ENCODE data around the gene NKX2-3.

NKX2-3 gene

DNA sequence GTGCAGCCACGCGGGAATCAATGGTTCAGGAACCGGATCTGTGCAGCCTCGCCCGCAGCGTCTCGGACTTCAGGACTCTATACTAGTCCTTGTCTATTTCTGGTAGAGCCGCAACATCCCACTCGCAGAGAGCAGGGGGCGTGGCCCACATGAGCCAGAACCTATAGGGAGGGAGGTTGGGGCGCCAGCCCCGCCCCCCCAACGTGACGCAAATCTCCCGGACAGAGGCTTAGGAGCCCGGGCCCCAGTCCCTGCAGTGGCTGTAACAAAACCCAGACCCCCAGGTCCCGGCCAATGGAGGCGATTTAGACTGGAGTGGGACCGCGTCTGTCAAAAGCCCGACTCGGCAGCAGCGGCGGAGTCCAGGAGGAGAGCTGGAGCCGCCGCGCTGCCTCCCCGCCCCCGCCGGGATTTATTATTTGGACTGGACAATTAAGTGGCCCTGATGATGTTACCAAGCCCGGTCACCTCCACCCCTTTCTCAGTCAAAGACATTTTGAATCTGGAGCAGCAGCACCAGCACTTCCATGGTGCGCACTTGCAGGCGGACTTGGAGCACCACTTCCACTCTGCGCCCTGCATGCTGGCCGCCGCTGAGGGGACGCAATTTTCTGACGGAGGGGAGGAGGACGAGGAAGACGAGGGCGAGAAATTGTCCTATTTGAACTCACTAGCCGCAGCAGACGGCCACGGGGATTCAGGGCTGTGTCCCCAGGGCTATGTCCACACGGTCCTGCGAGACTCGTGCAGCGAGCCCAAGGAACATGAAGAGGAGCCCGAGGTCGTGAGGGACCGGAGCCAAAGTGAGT, at the start of gene NKX2-3:
NKX2-3 (plus strand) TSS at position 256 of the 809 bp plus-strand sequence; CDS start at position 446, 190 bp downstream.
- Histone ChIP-seq H3K36me3 (ENCODE audit: control insufficient read depth, insufficient read depth, low read length) (no peaks in the 10 kb centered on the region), H3K9ac (ENCODE audit: low read length) (peak within 1 kb of the TSS; percentile 97), H3K27me3 (ENCODE audit: control insufficient read depth, insufficient read depth, low read length) (peaks cover 22% of the 10 kb centered on the region), H3K27ac (ENCODE audit: low read depth, low read length) (peak within 1 kb of the TSS; percentile 99), H3K4me3 (ENCODE audit: low read length) (peak within 1 kb of the TSS; percentile 92), H3K4me1 (ENCODE audit: control insufficient read depth, insufficient read depth, low read length) (peaks cover under 1% of the 10 kb centered on the region)

GRCh38 chr10:99484626-99485581, 47.8 kb upstream of the NKX2-3 start:
- no peak overlapping the region for H3K27ac ChIP-seq (ENCODE audit: low read depth, low read length)
- H3K27me3 ChIP-seq (ENCODE audit: control insufficient read depth, insufficient read depth, low read length), result no peaks in the 10 kb centered on the region
- no peaks in the 10 kb centered on the region for H3K36me3 ChIP-seq (ENCODE audit: control insufficient read depth, insufficient read depth, low read length)
- no peak overlapping the region for H3K4me3 ChIP-seq (ENCODE audit: low read length)
- no peaks in the 10 kb centered on the region for H3K4me1 ChIP-seq (ENCODE audit: control insufficient read depth, insufficient read depth, low read length)
- H3K9ac ChIP-seq (ENCODE audit: low read length), result no peak overlapping the region

DNA sequence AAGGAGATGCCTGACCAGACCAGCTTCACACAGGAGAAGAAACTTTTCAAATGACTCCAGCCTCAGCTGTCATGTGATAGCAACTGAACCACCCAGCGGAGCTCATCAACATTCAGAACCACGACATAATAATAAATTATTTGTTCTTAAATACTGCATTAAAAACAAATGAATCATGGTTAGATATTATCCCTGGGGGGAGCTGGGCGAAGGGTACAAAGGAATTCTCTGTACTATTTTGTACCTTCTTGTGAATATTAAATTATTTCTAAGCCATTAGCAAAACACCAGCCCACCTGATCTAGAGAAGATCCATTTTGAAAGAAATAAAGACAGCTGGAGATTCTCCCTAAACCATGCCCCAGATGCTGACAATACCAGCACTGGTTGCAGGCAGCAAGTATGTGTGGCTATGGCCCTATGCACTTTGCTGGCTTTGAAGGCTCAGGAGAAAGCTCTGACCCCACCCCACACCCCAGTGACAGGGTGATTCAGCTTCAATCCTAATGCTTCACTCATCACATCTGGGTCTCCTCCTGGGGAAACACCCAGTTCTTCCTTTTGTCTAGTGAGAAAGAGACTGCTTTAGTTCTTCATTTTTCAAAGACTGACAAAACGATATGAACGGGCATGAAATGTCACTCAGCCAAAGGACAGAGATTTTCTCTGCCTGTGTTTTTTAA, 45.5 kb upstream of the NKX2-3 start:
- no peak overlapping the region for H3K4me3 ChIP-seq (ENCODE audit: low read length)
- no peaks in the 10 kb centered on the region for H3K4me1 ChIP-seq (ENCODE audit: control insufficient read depth, insufficient read depth, low read length)
- no peaks in the 10 kb centered on the region for H3K27me3 ChIP-seq (ENCODE audit: control insufficient read depth, insufficient read depth, low read length)
- H3K36me3 ChIP-seq (ENCODE audit: control insufficient read depth, insufficient read depth, low read length), result no peaks in the 10 kb centered on the region
- no peak overlapping the region for H3K27ac ChIP-seq (ENCODE audit: low read depth, low read length)
- no peak overlapping the region for H3K9ac ChIP-seq (ENCODE audit: low read length)

DNA sequence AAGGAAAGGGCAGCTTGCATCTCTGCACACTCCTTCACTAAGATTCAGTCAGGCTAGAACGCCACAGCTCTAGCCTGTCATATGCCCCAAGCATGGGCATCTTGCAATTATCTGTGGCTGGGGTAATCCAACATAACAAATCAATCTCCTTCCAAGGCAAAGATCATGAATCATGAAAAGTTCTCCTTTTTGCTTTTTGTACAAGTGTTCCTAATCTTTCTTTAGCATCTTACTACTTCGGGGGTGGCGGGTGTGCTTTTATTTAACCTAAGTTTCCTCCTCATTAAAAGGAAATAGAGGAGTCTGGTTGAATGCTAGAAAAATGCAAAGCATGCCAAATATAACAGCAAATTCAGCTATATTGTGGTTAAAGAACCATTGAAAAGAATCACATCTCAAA, 43.5 kb upstream of the NKX2-3 start:
- H3K4me3 ChIP-seq (ENCODE audit: low read length), result no peak overlapping the region
- no peak overlapping the region for H3K27ac ChIP-seq (ENCODE audit: low read depth, low read length)
- no peaks in the 10 kb centered on the region for H3K27me3 ChIP-seq (ENCODE audit: control insufficient read depth, insufficient read depth, low read length)
- no peaks in the 10 kb centered on the region for H3K4me1 ChIP-seq (ENCODE audit: control insufficient read depth, insufficient read depth, low read length)
- H3K9ac ChIP-seq (ENCODE audit: low read length), result no peak overlapping the region
- H3K36me3 ChIP-seq (ENCODE audit: control insufficient read depth, insufficient read depth, low read length), result no peaks in the 10 kb centered on the region

DNA sequence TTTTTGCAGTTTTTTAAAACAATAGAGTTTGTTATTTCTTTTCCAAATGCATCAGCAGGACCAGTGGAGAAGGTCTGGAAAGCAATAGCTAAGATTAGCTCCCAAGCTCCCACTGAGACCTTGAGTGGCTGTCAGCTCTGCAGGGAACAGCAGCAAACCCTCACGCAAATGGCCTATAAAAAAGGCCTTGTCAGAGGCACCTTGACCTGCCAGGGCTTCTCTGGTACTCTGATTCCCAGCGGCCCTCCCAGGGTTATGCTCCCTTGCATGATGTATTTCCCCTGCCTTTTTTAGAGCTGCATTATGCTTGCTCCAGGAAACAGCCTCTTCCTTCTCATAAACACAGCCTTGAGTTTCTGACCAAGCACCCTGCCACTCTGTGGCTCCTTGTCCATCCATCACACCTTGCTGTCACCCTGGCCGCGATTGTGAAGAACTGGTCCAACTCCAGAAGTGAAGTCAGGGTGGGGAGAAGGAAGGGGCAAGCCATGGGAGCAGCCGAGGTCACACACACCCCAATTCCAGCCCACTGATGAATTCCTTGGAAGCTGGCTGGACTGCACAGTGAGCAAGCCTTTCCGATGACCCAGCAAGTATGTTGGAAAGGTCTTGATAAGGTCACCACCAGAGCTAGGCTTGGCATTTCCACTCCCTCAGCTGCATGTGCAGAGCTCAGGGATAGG, 35.3 kb upstream of the NKX2-3 start:
- Histone ChIP-seq H3K27ac (ENCODE audit: low read depth, low read length) (no peak overlapping the region), H3K9ac (ENCODE audit: low read length) (no peak overlapping the region), H3K4me1 (ENCODE audit: control insufficient read depth, insufficient read depth, low read length) (no peaks in the 10 kb centered on the region), H3K36me3 (ENCODE audit: control insufficient read depth, insufficient read depth, low read length) (no peaks in the 10 kb centered on the region), H3K4me3 (ENCODE audit: low read length) (no peak overlapping the region), H3K27me3 (ENCODE audit: control insufficient read depth, insufficient read depth, low read length) (no peaks in the 10 kb centered on the region)

GRCh38 chr10:99506416-99506815, 26.3 kb upstream of the NKX2-3 start:
- Histone ChIP-seq H3K36me3 (ENCODE audit: control insufficient read depth, insufficient read depth, low read length) (no peaks in the 10 kb centered on the region), H3K27me3 (ENCODE audit: control insufficient read depth, insufficient read depth, low read length) (no peaks in the 10 kb centered on the region), H3K9ac (ENCODE audit: low read length) (no peak overlapping the region), H3K4me1 (ENCODE audit: control insufficient read depth, insufficient read depth, low read length) (no peaks in the 10 kb centered on the region), H3K27ac (ENCODE audit: low read depth, low read length) (no peak overlapping the region), H3K4me3 (ENCODE audit: low read length) (no peak overlapping the region)

DNA sequence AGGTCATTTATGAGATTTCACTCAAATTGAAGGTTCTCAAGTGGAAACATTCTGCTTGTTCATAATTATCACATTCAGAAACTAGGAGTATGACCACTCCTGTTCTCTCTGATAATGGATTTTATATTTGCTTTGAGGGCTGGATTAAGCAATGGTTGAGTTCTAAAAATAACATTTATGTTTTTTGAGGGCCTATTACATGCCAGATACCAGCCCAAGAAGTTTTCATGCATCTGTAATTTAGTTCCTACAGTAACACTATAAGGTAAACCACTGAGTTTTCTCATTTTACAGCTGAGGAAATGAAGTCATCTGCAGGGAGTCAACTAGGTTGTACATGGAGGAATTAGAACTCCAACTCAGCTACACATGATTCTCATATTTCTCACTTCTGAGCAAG, 25.5 kb upstream of the NKX2-3 start:
- Histone ChIP-seq H3K27ac (ENCODE audit: low read depth, low read length) (no peak overlapping the region), H3K4me1 (ENCODE audit: control insufficient read depth, insufficient read depth, low read length) (no peaks in the 10 kb centered on the region), H3K27me3 (ENCODE audit: control insufficient read depth, insufficient read depth, low read length) (no peaks in the 10 kb centered on the region), H3K36me3 (ENCODE audit: control insufficient read depth, insufficient read depth, low read length) (no peaks in the 10 kb centered on the region), H3K9ac (ENCODE audit: low read length) (no peak overlapping the region), H3K4me3 (ENCODE audit: low read length) (no peak overlapping the region)

DNA sequence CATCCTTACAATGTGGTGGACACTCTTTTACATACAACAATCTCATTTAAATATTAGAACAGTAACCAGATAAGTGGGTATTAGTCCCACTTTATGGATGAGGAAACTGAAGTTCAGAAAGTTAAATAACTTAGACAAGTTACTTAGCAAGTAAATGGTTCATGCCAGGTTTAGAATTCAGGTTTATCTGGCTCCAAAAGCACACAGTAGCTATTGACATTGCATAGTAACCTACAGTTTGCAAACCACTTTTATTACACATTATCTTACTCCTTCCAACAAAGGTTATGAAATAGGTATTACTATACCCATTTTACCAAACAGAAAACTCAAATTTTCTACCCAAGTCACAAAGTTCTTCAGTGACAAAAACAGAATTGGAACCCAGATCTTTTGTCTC, 19.7 kb upstream of the NKX2-3 start:
- H3K9ac ChIP-seq (ENCODE audit: low read length), result no peak overlapping the region
- no peak overlapping the region for H3K27ac ChIP-seq (ENCODE audit: low read depth, low read length)
- H3K4me3 ChIP-seq (ENCODE audit: low read length), result no peak overlapping the region
- H3K4me1 ChIP-seq (ENCODE audit: control insufficient read depth, insufficient read depth, low read length), result no peaks in the 10 kb centered on the region
- no peaks in the 10 kb centered on the region for H3K36me3 ChIP-seq (ENCODE audit: control insufficient read depth, insufficient read depth, low read length)
- no peaks in the 10 kb centered on the region for H3K27me3 ChIP-seq (ENCODE audit: control insufficient read depth, insufficient read depth, low read length)

- no peaks in the 10 kb centered on the region for H3K36me3 ChIP-seq (ENCODE audit: control insufficient read depth, insufficient read depth, low read length)
- H3K4me1 ChIP-seq (ENCODE audit: control insufficient read depth, insufficient read depth, low read length), result peaks cover 21% of the 10 kb centered on the region
- peak overlapping the region; percentile 85 for H3K27ac ChIP-seq (ENCODE audit: low read depth, low read length)
- peak overlapping the region; percentile 49 for H3K4me3 ChIP-seq (ENCODE audit: low read length)
- H3K27me3 ChIP-seq (ENCODE audit: control insufficient read depth, insufficient read depth, low read length), result peaks cover 12% of the 10 kb centered on the region
- no peak overlapping the region for H3K9ac ChIP-seq (ENCODE audit: low read length)
Measured at GRCh38 chr10:99519690-99520039, 13.1 kb upstream of the NKX2-3 start.

GRCh38 chr10:99520040-99520846, 12.5 kb upstream of the NKX2-3 start:
- H3K27ac ChIP-seq (ENCODE audit: low read depth, low read length), result peak overlapping the region; percentile 85
- peaks cover 21% of the 10 kb centered on the region for H3K4me1 ChIP-seq (ENCODE audit: control insufficient read depth, insufficient read depth, low read length)
- H3K9ac ChIP-seq (ENCODE audit: low read length), result no peak overlapping the region
- H3K4me3 ChIP-seq (ENCODE audit: low read length), result peak overlapping the region; percentile 49
- H3K36me3 ChIP-seq (ENCODE audit: control insufficient read depth, insufficient read depth, low read length), result no peaks in the 10 kb centered on the region
- peaks cover 12% of the 10 kb centered on the region for H3K27me3 ChIP-seq (ENCODE audit: control insufficient read depth, insufficient read depth, low read length)

Data from rectal smooth muscle tissue (tissue), 1 donor.